ENCODE results near the gene SNX10.

Gene SNX10

DNA sequence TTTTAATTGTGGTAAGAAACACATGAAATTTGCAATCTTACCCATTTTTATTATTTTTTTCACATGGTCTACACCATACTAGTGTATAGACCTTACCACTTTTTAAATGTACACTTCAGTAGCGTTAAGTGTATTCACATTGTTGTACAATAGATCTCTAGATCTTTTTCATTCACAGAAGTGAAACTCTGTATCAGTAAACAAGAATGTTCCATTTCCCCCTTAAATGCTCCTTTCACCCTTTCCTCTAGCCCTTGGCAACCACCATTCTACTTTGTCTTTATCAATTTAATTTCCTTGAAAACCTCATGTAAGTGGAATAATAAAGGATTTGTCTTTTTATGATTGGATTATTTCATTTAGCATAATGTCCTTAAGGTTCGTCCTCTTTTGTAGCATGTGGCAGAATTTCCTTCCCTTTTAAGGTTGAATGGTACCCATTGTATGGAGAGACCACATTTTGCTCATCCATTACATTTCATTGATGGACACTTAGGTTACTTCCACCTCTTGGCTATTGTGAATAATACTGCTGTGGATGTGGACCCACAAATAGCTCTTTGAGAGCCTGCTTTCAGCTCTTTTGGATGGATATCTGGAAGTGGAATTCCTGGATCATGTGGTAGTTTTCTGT lies 45.7 kb downstream of the SNX10 start:
- no peak for DNase-seq

DNA sequence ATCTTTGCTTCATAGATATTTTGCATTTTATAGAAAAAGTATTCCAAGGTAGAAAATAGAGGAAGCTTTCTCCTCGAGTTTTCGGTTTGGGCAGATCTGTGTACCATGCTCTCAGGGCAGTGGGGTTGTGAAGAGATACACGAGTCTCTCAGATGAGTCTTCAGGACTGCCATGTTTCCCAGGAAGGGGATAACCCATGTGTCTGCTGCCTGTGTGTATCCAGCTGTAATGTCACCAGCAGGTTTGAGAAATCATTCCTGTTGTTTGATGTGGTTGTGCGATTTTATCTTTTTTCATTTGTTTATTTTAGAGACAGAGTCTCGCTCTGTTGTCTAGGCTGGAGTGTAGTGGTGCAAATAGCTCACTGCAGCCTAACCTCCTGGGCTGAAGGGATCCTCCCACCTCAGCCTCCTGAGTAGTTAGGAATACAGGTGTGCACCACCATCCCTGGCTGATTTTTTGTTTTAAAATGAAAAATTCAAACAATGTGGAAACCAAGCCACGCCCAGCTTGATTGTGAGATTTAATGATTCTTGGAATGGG lies 48.9 kb downstream of the SNX10 start:
- DNase-seq, result no peak

DNA sequence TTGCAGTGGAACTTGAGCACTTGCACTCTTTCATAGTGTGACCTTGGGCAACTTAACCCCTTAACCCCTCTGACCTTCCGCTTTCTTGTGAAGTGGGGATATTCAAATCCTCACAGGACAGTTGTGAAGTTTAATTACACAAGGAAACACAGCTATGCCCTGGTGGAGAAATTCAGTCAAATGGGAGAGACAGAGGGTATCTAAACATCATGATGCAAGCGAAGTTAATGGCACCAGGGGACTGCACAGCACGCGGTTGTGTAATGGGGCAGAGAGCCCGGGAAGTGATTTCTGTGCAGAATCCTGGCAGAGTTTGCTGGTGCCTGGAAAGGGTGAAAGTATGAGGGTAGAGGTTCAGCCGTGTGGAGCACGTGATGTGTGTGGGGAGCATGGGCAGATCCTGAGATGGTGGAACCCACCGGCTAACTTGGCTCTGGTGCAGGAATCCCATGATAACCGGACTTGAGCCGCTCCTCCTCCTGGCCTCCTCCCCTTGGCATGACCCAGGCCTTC lies 51.7 kb downstream of the SNX10 start:
- no peak for DNase-seq

DNA sequence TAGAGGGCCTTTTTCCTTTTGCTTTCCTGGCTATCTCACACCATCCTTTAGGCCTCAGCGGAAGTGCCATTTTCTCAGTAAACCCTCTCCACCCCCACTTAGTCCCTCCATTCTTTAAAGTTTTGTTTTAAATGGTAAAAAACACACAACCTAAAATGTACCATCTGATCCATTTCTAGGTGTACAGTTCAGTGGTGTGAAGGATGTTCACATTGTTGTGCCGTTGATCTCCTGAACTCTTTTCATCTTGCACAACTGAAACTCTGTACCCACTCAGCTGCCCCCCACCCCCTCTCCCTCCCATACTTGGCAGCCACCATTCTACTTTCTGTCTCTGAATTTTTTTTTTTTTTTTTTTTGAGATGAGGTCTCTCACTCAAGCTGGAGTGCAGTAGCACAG lies 52.2 kb downstream of the SNX10 start:
- no peak for DNase-seq

DNA sequence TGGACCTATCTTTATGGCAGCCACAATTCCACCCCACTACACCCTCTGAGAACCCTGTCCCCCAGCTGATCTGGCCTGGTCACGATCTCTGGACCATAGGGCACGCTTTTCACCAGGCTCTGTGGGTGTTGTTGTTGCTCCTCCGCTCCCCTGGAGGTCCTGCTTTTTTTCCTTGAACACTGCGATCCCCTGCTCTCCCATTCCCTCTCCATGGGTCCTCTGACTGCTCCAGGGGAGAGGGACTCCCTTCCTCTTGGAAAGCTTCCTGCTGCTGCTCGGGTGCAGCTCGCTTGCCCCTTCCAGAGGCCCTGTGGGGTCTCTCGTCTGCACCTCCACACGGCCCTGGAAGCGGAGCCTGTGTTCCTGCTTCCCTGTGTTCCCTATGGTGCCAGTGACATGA lies 53.5 kb downstream of the SNX10 start:
- DNase-seq, result no peak

DNA sequence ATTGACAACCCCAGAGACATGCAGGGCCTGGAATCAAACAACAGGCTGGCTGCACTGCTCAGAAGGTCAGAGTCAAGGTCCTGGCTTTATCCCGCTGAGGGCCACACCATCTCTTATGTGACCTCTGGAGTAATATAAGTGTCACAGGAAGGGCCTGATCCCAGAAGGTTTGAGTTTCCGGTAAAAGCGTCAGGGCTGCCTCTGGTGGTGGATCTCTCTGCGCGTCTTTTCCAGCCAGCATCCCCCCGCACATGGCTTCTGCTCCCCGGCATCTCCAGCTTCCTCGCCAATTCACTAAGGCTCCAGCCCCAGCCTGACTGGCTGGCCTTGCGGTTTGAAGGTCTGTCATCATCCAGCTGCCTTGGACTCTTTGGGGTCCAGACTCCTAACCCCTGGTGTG lies 54.2 kb downstream of the SNX10 start:
- DNase-seq, result no peak

DNA sequence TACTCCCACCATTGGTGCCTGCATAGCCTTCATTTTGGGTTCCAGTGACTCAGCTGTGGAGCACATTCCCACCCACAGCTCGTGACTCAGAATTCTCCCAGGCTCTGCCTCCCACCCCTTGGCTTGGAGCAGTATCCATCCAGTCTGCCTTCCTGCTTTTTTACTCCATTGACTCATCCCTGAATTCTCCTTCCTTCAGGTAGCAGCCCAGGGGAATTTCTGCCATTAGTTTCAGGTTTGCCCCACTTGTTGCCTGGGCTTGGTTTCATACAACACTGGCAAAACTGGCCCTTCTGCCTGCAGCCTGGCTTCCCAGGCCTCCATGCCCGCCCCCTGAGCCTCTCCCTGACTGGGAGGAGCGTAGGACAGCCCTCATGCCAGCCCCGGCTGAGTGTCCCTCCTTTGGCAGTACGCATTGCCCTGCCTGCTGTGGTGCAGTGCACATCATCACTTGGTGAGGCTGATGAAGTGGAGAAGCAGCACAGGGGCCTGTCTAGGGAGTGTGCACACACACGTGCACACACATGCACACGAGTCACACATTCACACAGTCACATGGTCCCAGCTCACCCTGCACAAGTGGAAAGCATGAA lies 55.0 kb downstream of the SNX10 start:
- no peak for DNase-seq

DNA sequence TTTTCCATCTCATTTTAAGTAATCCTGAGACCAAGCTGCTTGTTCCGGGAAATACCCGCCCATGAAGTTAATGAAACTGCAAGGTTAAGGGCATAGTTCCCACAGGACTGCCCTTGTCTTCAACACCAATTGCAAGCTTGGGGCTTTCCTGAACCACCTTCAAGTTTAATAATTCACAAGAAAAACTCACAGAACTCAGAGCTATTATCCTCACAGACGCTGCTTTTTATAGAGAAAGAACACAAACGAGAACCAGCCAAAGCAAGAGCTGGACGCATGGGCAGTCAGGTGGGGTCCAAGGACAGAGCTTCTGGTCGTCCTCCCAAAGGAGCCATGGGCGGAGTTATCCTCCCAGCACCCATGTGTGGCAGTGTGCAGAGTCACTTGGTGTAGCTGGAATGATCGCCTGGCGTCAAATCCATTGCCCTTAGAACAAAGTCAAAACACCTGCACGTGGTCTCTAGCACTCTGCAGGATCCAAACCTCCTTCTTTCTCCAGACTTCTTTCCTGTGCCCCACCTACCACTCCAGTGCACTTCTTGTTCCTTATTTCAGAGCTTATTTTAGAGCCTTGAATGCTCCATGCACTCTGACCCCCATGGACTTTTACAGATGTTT lies 56.7 kb downstream of the SNX10 start:
- DNase-seq, result no peak

DNA sequence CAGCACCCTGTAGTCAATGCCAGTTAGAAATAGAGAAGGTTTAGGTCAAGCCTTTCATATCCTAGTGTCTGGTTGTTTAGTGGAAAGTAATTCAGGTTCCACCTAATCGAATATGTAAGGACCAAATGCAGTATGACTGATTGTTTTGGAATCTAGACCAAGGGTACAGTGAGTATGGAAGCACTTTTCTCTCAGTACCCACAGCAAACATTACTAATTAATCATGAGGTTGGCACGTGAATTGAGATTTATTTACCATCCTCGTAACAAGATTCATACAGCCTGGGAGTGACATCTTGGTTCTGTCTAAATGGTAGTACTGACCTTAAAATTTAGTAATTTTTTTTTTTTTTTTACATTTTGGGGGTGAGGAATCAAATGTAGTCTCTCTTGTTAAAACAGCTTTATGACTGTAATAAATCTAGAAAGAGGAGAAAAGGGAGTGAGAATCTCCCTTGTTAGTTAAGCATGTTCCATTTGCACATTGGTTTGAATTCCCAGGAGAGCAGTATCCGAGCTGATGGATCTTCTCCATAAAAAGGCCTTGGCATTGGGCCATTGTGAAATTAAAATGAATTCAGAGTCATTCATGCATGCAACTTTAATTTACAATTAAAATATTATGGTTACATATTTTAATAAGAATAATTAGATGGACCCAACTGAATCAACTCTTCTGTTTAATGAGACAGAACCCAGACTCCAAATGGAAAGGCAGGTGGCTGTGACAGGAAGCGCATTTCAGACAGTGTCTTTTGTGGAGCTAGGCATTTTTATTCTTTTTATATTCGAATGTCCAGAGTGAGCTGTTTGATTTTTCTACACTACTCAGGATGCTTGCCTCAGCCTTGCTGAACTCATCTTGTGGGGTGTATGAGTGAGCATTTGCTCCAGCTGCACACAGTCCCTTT lies 57.6 kb downstream of the SNX10 start:
- no peak for DNase-seq

DNA sequence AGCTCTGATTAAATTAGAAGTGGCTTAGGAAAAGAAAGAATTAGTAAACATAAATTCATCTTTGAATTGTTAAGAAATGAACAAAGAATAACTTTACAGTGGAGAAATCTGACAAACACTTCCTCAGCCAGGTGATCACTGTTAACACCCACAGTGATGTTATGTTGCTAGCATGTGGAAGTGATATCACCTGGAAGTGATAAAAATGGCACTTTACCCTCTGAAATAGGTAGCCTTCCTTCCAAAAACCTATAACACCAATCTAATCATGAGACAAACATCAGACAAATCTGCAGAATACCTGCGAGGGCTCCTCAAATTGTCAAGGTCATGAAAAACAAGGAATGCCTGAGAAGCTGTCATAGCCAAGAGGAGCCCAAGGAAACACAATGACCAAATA lies 59.5 kb downstream of the SNX10 start:
- no peak for DNase-seq

DNA sequence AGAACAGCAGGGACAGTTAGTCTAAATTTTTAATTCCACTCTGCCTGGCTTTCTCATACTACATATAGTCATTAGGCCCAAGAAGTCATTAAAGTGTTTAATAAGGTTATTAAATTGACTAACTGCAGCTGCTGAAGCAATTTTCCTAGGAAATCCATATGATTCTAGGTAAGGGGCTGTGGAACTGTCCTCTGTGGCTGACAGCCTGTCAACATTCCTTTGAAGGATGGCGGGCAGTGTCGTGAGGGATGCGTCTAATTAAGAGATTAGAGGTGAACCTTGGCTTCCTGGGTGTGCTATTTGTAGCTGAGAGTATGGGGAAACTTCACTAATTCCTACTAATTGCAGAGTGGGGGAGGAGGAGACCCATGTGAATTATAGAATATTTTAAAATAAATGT lies 64.6 kb downstream of the SNX10 start:
- DNase-seq, result no peak

DNA sequence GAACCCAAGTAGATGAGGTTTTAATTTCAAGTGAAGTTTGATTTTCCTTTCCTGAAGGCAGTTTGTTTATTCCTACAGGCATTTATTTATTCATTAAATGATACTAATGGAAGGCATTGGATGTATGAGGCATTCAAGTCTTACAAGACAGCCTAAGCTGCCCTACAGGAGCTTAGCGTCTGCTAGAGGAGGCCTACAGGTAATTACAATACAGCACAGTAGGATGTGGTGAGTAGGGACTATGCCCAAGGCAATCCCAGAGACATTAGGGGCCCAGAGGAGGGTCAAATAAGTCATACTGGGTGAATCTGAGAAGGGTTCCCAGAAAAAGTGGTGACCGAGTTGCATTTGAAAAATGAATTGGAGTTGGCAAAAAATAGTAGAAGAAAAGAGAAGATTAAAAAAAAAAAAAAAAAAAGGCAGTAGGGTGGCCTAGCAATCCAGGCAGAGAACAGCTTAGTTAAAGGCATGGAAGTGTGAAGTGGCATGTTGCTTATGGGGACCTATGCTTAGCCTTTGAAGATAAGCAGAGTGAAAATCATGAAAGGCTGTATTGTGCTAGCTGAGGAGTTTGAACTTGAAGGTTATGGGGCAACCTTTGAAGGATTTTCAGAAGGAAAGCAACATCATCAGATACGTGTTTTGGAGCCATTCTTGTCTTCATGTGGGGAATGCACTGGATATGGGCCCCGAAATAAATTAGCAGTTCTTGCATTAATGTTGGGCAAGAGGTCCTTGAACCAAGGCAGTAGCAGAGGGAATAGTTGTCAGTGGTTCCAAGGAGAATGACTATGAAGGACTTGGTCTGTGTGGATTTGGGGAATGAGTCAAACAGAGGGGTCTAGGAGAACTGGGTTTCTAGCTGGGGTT lies 65.5 kb downstream of the SNX10 start:
- DNase-seq, result no peak

DNA sequence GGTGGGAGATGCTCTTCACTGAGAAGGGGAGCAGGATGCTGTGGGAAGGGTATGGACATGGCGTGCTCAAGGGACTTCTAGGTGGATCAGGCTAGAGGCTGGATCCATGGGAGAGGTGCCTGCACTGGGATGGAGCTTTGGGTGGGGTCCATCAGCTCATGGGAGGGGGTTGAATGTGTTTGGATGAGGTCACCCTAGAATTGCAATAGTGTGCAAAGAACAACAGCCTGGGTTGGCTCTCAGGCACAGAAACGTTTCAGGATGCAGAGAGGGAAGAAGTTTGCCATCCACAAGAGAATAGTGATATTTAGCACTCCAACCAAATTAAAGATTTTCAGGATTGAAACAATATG lies 66.1 kb downstream of the SNX10 start:
- no peak for DNase-seq

DNA sequence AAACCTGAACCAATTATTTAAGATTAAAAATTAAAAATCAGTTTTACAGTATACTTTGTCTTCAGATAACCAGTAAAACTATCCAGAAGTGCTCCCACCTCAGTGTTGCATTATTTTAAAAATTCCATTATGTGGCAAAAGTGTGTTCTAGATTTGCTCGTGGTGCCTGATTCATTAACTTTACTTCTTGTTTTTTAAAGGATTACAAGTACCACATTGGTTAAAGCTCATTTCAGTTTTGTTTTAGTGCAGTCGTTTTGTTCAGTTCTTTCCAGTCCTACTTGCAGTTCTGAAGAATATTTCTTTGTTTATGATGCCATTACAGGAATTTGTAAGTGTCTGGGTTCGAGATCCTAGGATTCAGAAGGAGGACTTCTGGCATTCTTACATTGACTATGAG lies 69.0 kb downstream of the SNX10 start:
- no peak for DNase-seq

DNA sequence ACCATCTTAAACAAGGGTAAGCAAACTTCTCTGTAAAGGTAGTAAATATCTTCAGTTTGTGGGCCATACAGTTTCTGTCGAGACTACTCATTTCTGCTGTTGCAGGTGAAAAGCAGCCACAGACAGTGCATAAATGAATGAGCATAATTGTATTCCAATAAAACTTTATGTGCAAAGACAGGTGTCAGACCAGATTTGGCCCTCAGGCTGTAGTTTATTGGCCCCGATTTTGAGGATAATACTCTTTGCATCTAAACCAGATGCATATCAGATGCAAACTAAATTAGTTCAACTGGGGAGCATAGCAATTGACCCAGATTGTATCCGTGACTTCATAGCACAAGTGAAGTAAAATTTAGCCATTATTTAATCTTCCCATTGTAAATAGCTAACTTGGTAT lies 70.0 kb downstream of the SNX10 start:
- no peak for DNase-seq

DNA sequence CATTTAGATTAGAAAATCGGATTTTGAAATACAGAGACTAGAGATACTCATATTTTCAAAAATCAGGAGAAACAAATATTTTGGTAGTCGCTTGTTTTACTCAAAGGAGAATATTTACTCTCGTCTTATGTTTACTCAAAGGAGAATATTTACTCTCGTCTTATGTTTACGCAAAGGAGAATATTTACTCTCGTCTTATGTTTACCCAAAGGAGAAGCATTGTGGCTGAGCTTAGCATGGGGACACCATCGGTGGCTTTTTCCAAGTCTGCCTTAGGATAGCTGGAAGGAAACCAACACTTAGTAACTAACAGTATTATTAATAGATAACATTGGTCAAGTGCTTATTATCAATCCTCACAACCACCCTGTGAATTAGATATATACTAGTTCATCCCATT lies 71.8 kb downstream of the SNX10 start:
- DNase-seq, result no peak

DNA sequence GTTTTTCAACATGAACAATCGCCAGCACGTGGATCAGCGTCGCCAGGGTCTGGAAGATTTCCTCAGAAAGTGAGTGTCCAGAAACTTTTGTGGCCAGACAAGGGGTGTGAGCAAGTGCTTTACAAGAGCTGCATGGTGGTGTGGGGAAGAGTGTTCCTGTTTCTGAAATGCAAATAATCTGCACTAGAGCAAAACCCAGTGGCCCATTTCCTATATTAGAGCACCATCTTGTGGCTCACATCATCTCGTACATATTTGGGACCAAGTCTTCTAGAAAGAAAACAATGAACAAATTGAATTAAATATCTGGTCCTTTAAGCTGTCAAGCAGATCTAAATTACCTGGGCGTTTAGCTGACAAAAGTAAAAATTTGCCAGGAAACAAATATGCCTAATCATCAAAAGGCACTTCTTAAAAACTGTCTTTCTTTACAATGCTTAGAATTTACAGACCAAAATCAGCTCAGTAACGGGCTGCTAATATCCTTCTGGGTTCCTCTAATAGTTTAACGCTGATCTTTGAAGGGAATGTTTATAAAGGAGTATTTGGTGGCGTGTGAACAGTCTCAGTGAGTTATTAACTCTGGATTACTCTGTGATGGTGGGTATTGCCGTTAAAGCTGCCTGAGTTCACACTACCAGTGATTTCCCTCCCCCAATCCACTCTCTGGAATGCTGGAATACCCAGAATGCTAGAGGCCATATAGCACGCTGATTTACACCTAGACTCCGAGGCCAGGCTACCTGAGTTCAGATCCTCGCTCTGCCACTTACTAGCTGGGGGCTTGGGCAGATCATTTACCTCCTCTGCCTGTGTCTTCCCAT lies 73.6 kb downstream of the SNX10 start:
- peak; percentile 73 for DNase-seq

DNA sequence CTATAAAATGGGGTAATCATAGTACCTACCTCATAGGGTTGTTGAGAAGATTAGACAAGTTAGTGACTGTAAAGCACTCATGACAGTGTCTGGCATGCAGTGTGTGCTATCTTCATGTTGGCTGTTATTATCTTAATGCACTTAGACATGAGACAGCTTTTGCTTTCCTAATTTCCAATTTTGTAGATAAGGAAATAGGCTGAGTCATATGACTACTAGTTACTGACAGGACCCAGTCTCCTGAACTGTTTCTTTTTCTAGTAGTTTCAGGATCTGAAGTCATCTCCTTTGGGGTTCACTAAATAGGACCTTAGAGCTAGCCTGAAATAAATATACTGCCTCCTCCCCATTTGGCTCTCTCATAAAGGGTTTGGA lies 74.2 kb downstream of the SNX10 start:
- DNase-seq, result no peak

DNA sequence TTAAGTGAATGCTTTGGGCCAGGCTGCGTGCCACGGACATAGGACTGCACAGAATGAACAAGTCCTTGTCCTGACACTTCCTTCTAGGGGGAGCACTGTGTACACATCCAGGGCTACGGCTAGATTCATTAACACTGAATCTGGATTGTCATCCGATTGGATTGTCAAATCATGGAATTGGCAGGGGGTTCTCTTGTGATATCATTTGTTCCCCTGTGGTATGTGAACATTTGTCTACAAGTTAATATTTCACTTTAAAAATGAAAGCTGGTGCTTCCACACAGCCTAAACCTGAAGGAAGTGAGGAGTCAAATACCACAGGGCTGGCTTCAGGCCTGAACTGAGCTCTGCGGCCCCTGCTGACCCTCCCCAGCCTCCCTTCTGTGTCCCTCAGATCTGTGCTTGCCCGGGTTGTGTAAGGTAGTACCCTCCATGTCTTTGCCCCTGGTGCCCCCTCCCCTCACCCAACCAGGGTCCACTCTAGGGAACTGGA lies 75.6 kb downstream of the SNX10 start:
- DNase-seq, result no peak

DNA sequence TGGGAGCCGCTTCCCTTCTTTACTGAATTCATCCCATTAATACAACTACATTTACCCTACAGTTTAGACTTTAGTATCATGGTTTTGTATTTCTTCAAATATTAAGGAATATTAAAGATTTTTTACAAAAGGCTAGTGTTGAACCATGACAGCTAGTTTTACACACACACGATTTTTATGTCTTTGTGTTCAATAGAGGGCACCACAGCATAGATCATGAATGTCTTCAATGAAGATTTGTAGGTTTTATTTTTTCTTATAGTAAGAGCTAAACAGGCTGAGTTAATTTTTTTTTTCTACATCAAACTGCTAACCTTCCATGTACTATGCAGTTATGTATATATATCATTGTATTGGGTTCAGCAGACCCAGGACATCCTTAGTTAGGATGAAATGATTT lies 76.9 kb downstream of the SNX10 start:
- DNase-seq, result no peak

DNA sequence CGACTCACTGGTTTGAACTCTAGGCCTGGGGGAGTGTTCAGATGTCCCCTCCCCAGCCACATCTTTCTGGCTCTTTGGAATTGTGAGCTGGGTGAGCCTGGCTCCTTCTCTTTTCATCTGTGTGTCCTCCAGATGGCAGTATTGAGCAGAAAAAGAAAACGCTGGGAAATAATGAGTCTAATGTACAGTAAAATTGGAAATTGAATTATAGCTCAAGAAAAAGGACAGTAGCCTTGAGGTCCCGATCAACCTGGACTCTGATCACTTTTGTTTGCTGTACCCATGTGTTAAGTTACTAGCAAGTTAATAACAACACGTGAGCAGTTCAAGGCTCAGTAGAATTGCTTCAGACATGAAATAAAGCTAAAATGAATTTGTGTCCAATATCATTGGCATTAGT lies 77.9 kb downstream of the SNX10 start:
- DNase-seq, result no peak

All from right forelimb (tissue), 1 donor.